HEK293 (cell line): ENCODE results near the gene RHOU.

Source experiments
- CTCF ChIA-PET: fragments of 350-600 bp; formaldehyde crosslinking; extraction: SDS; loops from one replicate; lab custom pipeline; 2021; ENCODE audit warnings: antibody characterized with exemption; lab: Yijun Ruan, JAX
- POLR2A ChIA-PET: fragments of 300-600 bp; formaldehyde crosslinking; extraction: SDS; loops from one replicate; lab custom pipeline; 2020; ENCODE audit warnings: antibody characterized with exemption, inconsistent platforms; lab: Yijun Ruan, JAX
- H3K27ac ChIP-seq: fragments of 200-500 bp; sonication (Bioruptor generic); 2 replicates; pipeline ENCODE4 v1.5.1; 2014; ENCODE audit warnings: low read depth, low read length, control low read depth, inconsistent platforms; ENCODE audit errors: extremely low read depth
- H3K36me3 ChIP-seq, 2 experiments: fragments of 200-500 bp in 1 of 2; sonication (Bioruptor generic) in 1 of 2; 1 replicate in 1 of 2; 2 replicates in 1 of 2; pipeline ENCODE4 v1.5.1; 2014 to 2017; ENCODE audit warnings: inconsistent platforms in 2 of 2, low read length in 2 of 2; ENCODE audit not compliant: control insufficient read depth in 2 of 2, insufficient read depth in 1 of 2
- H3K4me1 ChIP-seq: fragments of 200-500 bp; sonication (Bioruptor generic); 2 replicates; pipeline ENCODE4 v1.5.1; 2014; ENCODE audit warnings: mild to moderate bottlenecking, low read length, inconsistent platforms; ENCODE audit not compliant: control insufficient read depth, insufficient read depth
- H3K4me3 ChIP-seq: 2 replicates; pipeline ENCODE4 v1.5.1; 2011; ENCODE audit warnings: low read depth, mild to moderate bottlenecking, control low read depth, low read length, moderate library complexity
- H3K9me3 ChIP-seq: fragments of 200-500 bp; sonication (Bioruptor generic); 2 replicates; pipeline ENCODE4 v1.5.1; 2014; ENCODE audit warnings: low read depth, low read length, inconsistent platforms; ENCODE audit not compliant: control insufficient read depth, insufficient read depth
- GLI2 ChIP-seq: fragments of 450-650 bp; formaldehyde crosslinking; IDR thresholded peaks from 2 replicates; pipeline ENCODE4; 2017; ENCODE audit warnings: missing biosample characterization, missing genetic modification characterization, low read depth, borderline replicate concordance
- MYNN ChIP-seq: fragments of 450-650 bp; formaldehyde crosslinking; IDR thresholded peaks from 2 replicates; pipeline ENCODE4 v1.5.1; 2016; ENCODE audit warnings: missing biosample characterization, missing genetic modification characterization, borderline replicate concordance
- PRDM1 ChIP-seq: fragments of 450-650 bp; formaldehyde crosslinking; IDR thresholded peaks from 2 replicates; pipeline ENCODE4; 2016; ENCODE audit warnings: missing biosample characterization, missing genetic modification characterization
- PRDM6 ChIP-seq: fragments of 450-650 bp; formaldehyde crosslinking; IDR thresholded peaks from 2 replicates; pipeline ENCODE4 v1.5.1; 2017; ENCODE audit warnings: missing biosample characterization, missing genetic modification characterization
- WT1 ChIP-seq: fragments of 450-650 bp; formaldehyde crosslinking; IDR thresholded peaks from 2 replicates; pipeline ENCODE4 v1.5.1; 2016; ENCODE audit warnings: missing biosample characterization, missing genetic modification characterization
- ZBTB20 ChIP-seq: fragments of 450-650 bp; formaldehyde crosslinking; IDR thresholded peaks from 2 replicates; pipeline ENCODE4 v1.5.1; 2016; ENCODE audit warnings: missing biosample characterization, missing genetic modification characterization
- ZBTB48 ChIP-seq: fragments of 450-650 bp; formaldehyde crosslinking; IDR thresholded peaks from 2 replicates; pipeline ENCODE4 v1.5.1; 2016; ENCODE audit warnings: missing biosample characterization, missing genetic modification characterization
- ZNF10 ChIP-seq: fragments of 450-650 bp; formaldehyde crosslinking; IDR thresholded peaks from 2 replicates; pipeline ENCODE4 v1.5.1; 2017; ENCODE audit warnings: missing biosample characterization, missing genetic modification characterization
- ZNF133 ChIP-seq: fragments of 450-650 bp; formaldehyde crosslinking; IDR thresholded peaks from 2 replicates; pipeline ENCODE4 v1.5.1; 2016; ENCODE audit warnings: missing biosample characterization, missing genetic modification characterization
- ZNF138 ChIP-seq: fragments of 450-650 bp; formaldehyde crosslinking; IDR thresholded peaks from 2 replicates; pipeline ENCODE4 v1.5.1; 2016; ENCODE audit warnings: missing biosample characterization, missing genetic modification characterization, borderline replicate concordance
- ZNF175 ChIP-seq: fragments of 450-650 bp; formaldehyde crosslinking; IDR thresholded peaks from 2 replicates; pipeline ENCODE4 v1.5.1; 2016; ENCODE audit warnings: missing biosample characterization, missing genetic modification characterization
- ZNF184 ChIP-seq: fragments of 450-650 bp; IDR thresholded peaks from 2 replicates; pipeline ENCODE4 v1.5.1; 2018; ENCODE audit warnings: missing biosample characterization, mild to moderate bottlenecking, missing genetic modification characterization
- ZNF24 ChIP-seq: fragments of 450-650 bp; formaldehyde crosslinking; IDR thresholded peaks from 2 replicates; pipeline ENCODE4 v1.5.1; 2016; ENCODE audit warnings: missing biosample characterization, missing genetic modification characterization
- ZNF26 ChIP-seq: fragments of 450-650 bp; formaldehyde crosslinking; IDR thresholded peaks from 2 replicates; pipeline ENCODE4 v1.5.1; 2016; ENCODE audit warnings: missing biosample characterization, missing genetic modification characterization
- ZNF280C ChIP-seq: fragments of 450-650 bp; formaldehyde crosslinking; IDR thresholded peaks from 2 replicates; pipeline ENCODE4 v1.5.1; 2016; ENCODE audit warnings: missing biosample characterization, missing genetic modification characterization
- ZNF426 ChIP-seq: fragments of 450-650 bp; formaldehyde crosslinking; IDR thresholded peaks from 2 replicates; pipeline ENCODE4 v1.5.1; 2017; ENCODE audit warnings: missing biosample characterization, missing genetic modification characterization, mild to moderate bottlenecking, inconsistent platforms, moderate library complexity
- ZNF518A ChIP-seq: fragments of 450-650 bp; formaldehyde crosslinking; conservative IDR thresholded peaks from 2 replicates; pipeline ENCODE4 v1.5.1; 2016; ENCODE audit warnings: low read depth, missing biosample characterization, missing genetic modification characterization
- ZNF639 ChIP-seq: fragments of 450-650 bp; formaldehyde crosslinking; IDR thresholded peaks from 2 replicates; pipeline ENCODE4 v1.5.1; 2016; ENCODE audit warnings: missing biosample characterization, missing genetic modification characterization
- ZNF791 ChIP-seq: fragments of 450-650 bp; formaldehyde crosslinking; IDR thresholded peaks from 2 replicates; pipeline ENCODE4 v1.5.1; 2016; ENCODE audit warnings: missing biosample characterization, missing genetic modification characterization

The RHOU gene

GRCh38 chr1:228752258-228752657 lies 17.0 kb downstream of the RHOU start:
- Histone ChIP-seq H3K4me3 (no peak overlapping the region), H3K27ac (no peak overlapping the region), H3K36me3 (no peaks in the 10 kb centered on the region), H3K4me1 (peaks cover 15% of the 10 kb centered on the region), H3K9me3 (no peaks in the 10 kb centered on the region)
- no peak; the same call in 1 of the 2 replicates for TF ChIP-seq PRDM1 (tag by site-specific recombination)
- TF ChIP-seq ZNF639 (tag by site-specific recombination) = no peak
- TF ChIP-seq ZNF184 = no peak
- no peak for TF ChIP-seq ZNF426 (tag by site-specific recombination)
- TF ChIP-seq ZNF280C (tag by site-specific recombination) = no peak
- no peak for TF ChIP-seq ZNF24 (tag by site-specific recombination)
- TF ChIP-seq GLI2 (tag by site-specific recombination) = no peak
- TF ChIP-seq ZBTB48 (tag by site-specific recombination) = no peak
- no peak for TF ChIP-seq ZNF133
- TF ChIP-seq ZNF10 = no peak
- TF ChIP-seq ZNF518A (tag by site-specific recombination) = no peak
- no peak for TF ChIP-seq ZNF791 (tag by site-specific recombination)
- TF ChIP-seq ZNF26 (tag by site-specific recombination) = no peak
- no peak for TF ChIP-seq WT1 (tag by site-specific recombination)
- TF ChIP-seq ZNF175 = no peak
- ChIA-PET POLR2A (no interaction called here), CTCF (interaction anchor here (0.6 to 2.8 kb wide), 6 partner anchors 17 to 730 kb away, joined by 3 to 7 read pairs (median 4); partner anchors contain the start of gene RHOU)

GRCh38 chr1:228752675-228753265 lies 17.5 kb downstream of the RHOU start:
- no peak overlapping the region for H3K4me3 ChIP-seq
- POLR2A ChIA-PET = interaction anchor here (0.5 kb wide), 1 partner anchor 75 kb away, joined by 3 read pairs; no protein-coding TSS in a partner anchor
- 0 out of 2 replicates have a peak, but pooled peaks have one; percentile 25 for TF ChIP-seq PRDM6 (tag by site-specific recombination)
- 0 out of 2 replicates have a peak, but pooled peaks have one; percentile 39 for TF ChIP-seq MYNN (tag by site-specific recombination)
- no peak for TF ChIP-seq ZBTB20 (tag by site-specific recombination)
- no peak for TF ChIP-seq ZNF138 (tag by site-specific recombination)
- 0 out of 2 replicates have a peak, but pooled peaks have one; percentile 62 for TF ChIP-seq PRDM1 (tag by site-specific recombination)
- CTCF ChIA-PET = interaction anchor here (0.6 to 2.8 kb wide), 5 partner anchors 60 to 502 kb away, joined by 3 to 7 read pairs (median 4); no protein-coding TSS in a partner anchor
- no peaks in the 10 kb centered on the region for H3K36me3 ChIP-seq
- no peaks in the 10 kb centered on the region for H3K9me3 ChIP-seq
- peaks cover 15% of the 10 kb centered on the region for H3K4me1 ChIP-seq
- no peak overlapping the region for H3K27ac ChIP-seq
